DMS53 treated with DMSO at 0.1 percent for 48 hours (cell line): ENCODE results near the gene FBLN2.

Experiments used
- DNase-seq: peaks from one replicate; lab custom pipeline; 2025; ENCODE audit not compliant: unreplicated experiment; lab: John Stamatoyannopoulos, UW

The FBLN2 gene

GRCh38 chr3:13657660-13658435, 108.9 kb downstream of the FBLN2 start:
- DNase-seq = no peak

GRCh38 chr3:13658681-13659080, 109.8 kb downstream of the FBLN2 start:
- no peak for DNase-seq

- DNase-seq = no peak
Observed at GRCh38 chr3:13659221-13659969, 110.5 kb downstream of the FBLN2 start.

- no peak for DNase-seq
Observed at GRCh38 chr3:13660042-13660874, 111.3 kb downstream of the FBLN2 start.

- DNase-seq = no peak
Observed at GRCh38 chr3:13661121-13661520, 112.2 kb downstream of the FBLN2 start.

GRCh38 chr3:13662238-13662847, 113.4 kb downstream of the FBLN2 start:
- no peak for DNase-seq

GRCh38 chr3:13663781-13664535, 115.0 kb downstream of the FBLN2 start:
- no peak for DNase-seq

GRCh38 chr3:13665582-13666226, 116.8 kb downstream of the FBLN2 start:
- no peak for DNase-seq

- DNase-seq = no peak
Observed at GRCh38 chr3:13666227-13666619, 117.3 kb downstream of the FBLN2 start.

GRCh38 chr3:13666781-13667709, 118.1 kb downstream of the FBLN2 start:
- DNase-seq = no peak

GRCh38 chr3:13668136-13668535, 119.2 kb downstream of the FBLN2 start:
- DNase-seq = no peak

GRCh38 chr3:13669457-13669856, 120.5 kb downstream of the FBLN2 start:
- no peak for DNase-seq

GRCh38 chr3:13670292-13670691, 121.4 kb downstream of the FBLN2 start:
- DNase-seq = no peak

GRCh38 chr3:13671482-13672233, 122.7 kb downstream of the FBLN2 start:
- DNase-seq = no peak

- DNase-seq = no peak
Observed at GRCh38 chr3:13673207-13673606, 124.3 kb downstream of the FBLN2 start.

GRCh38 chr3:13674538-13675185, 125.7 kb downstream of the FBLN2 start:
- DNase-seq = no peak

GRCh38 chr3:13676356-13677017, 127.6 kb downstream of the FBLN2 start:
- DNase-seq = no peak
